CD4-positive, alpha-beta T cell treated with Interleukin-6 for 4 hours (primary cell): ENCODE data around the gene SEMA7A.

Experiments used
- DNase-seq: peaks from one replicate; pipeline ENCODE4 v3.0.0-alpha.2; 2020; ENCODE audit warnings: mixed read lengths

SEMA7A gene

DNA sequence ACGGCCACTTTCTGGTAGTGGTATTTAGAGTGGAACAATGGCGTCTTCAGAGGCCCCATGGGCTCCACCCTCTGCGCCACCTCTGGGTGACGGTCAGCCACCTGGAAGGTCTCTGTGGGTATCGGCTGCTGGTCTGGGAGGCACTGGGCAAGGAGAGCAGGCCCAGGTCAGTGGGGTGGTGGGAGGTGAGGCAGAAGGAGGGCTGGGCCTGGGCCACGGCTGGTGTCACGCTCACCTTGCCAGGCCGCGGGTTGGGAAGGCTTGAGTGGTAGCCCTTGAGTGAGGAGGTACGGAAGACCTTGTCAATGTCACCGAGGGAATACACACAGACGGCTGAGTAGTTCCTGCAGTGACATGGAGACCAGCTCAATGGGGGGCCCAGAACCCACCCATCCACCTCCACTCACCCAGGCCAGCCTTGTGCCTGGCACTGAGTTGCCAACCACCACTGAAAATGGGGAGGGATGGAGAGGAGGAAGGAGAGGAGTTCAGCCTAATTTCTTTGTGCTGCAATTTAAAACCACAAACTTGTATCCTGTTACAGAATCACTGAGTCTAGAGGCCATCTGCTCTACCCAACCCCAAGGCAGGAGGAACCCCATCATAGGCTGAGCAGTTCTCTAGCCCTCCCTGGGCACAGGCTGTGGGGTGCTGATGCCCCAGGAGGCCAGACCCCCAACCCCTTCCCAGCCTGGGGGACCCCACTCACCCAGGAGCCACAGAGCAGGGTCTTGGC is 19.0 kb downstream of the SEMA7A start:
- no peak for DNase-seq

DNA sequence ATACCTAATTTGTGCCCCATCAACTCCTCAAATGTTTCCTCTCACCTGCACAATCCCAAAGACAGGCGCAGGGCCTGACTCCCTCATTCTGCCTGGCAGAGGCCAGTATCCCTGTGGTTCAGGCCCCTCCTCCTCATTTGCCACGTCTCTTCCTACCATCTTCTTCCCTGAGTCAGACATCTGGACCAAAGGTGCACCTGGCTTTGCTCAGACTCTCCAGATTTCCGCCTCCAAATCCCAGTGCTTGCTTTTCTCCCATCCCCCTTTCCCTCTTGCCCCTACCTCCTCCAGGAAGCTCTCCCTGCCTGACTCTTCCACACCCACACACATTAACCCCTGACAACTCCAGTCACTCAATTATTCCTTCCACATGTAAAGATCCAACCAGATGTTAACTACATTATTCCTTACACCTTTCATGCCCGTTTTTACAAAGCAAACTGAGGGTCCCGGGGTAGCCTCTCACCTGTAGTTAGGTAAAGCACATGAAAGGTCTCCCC is 19.6 kb downstream of the SEMA7A start:
- DNase-seq: no peak

GRCh38 chr15:74413350-74414080 is 20.2 kb downstream of the SEMA7A start:
- no peak for DNase-seq

GRCh38 chr15:74412159-74412558 is 21.6 kb downstream of the SEMA7A start:
- DNase-seq: no peak

DNA sequence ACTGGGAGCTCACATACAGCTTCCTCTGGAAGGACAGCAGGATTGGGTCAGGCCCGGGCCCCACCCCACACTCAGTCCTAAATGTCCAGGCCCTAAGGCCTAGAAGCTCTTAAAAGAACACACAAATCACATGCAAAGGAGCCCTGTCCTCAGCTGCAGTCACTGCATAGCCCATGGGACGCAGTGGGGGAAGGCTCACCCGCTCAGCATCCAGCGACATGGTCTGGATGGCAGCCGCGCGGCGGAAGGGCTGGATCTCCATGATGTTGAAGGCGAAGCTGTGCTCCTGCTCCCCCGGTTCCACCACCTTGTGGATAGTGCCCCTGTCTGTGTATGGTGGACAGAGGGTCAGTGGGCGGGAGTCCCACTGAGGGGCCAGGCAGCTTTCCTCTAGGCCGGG is 22.1 kb downstream of the SEMA7A start:
- DNase-seq: no peak

- DNase-seq: no peak
Measured at GRCh38 chr15:74410502-74410901, 23.3 kb downstream of the SEMA7A start.

DNA sequence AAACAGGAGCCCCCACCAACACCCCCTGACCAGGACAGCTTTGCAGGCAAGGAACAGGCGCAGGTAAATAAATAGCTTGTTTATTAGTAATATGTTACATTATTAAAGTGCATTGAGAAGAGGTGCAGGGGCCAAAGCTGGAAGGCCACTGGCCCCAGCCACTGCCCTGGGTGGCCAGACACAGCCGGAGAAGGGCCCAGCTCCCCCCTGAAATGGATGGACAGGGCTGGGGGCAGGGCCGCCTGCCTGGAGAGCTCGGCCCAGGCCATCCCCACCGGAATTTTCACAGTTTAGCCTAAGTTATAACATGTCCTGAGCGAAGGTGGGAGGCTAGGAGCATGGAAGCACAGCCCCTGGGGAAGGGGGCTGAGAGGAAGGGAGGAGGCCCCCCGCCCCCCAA is 24.5 kb downstream of the SEMA7A start:
- DNase-seq: no peak

DNA sequence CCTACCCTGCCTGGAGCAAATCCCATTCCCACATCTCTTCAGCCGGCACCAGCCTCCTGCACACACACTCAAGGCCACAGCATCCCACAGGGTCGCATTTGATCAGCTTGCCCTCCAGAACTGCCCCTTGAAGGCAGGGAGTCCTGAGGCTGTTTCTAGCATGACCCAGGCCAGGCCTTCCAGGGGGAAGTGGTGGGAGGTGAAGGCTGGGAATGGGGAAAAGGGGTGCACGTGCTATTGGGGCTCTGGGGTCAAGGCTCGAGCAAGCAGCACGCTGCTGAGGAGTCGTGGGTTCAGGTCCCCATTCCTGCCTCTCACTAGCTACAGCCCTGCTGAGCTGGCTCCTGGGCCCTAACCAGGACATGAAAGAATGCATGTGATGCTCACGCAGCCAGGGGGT is 24.9 kb downstream of the SEMA7A start:
- no peak for DNase-seq

DNA sequence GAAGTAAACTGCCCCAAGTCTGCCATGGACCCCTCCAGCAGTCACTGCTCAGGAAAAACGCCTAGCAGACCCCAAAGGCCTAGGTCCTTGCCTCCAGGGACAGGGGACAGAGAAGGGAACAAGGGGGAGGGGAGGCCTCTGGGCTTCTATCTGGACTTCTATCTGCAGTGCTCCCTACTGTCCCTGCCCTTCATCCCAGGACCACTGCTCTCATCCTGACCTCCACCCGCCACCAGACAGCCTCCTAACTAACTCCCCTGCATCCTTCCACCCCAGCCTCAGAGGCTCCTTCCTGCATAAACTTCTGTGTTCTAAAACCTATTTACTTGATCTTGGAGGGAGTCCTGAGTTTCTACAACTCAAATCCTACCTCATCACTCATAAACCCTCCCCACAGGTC is 25.4 kb downstream of the SEMA7A start:
- no peak for DNase-seq

DNA sequence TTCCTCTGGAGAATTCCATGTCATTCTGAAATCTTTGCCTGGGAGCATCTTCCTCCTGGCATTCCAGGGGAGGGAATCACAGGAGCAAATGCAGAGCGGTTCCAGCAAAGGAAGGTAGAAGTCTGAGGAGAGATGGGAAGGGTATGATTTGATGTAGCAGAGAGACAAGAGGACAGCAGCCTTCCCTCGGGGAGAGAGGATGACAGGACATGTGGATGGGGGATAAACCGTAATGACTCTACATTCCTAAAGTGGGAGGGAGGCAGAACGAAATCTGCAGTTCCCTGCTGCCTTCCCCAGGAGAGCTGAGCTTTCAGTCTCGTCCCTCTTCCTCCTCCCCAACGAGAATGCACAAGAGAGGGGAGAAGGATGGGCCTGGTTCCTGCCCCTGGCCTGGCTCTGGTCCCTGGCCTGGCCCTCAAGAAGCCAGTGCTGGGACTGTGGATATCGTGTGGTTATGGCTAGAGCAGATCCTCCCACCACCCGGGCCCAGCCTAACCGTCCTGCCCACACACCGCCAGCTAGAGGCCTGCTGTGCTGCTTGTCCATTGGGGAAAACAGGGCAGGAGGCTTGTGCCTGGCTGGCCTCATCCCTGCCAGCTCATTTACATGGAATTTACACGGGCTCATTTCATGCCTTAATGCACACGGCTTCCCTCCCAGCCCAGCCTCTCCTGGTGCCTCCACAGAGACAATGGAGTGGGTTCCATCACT is 26.6 kb downstream of the SEMA7A start:
- DNase-seq: no peak

DNA sequence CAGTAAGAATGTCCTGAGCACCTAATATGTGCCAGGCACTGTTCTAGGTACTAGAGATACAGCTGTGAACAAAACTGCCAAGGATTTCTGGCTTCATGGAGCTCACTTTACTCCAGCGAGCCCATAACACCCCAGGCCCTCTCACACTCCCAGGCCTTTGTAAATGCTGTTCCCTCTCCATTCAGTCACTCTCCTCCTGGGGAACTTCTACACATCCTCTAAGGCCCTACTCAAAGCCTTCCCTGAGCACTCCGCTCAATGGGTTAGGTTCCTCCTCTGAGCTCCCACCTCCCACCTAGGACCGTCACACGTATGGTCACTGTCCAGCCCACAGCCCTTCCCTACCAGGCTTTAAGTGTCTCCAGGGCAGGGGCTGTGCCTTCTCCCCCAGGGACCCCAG is 27.2 kb downstream of the SEMA7A start:
- no peak for DNase-seq

- DNase-seq: no peak
Measured at GRCh38 chr15:74405823-74406222, 27.9 kb downstream of the SEMA7A start.

DNA sequence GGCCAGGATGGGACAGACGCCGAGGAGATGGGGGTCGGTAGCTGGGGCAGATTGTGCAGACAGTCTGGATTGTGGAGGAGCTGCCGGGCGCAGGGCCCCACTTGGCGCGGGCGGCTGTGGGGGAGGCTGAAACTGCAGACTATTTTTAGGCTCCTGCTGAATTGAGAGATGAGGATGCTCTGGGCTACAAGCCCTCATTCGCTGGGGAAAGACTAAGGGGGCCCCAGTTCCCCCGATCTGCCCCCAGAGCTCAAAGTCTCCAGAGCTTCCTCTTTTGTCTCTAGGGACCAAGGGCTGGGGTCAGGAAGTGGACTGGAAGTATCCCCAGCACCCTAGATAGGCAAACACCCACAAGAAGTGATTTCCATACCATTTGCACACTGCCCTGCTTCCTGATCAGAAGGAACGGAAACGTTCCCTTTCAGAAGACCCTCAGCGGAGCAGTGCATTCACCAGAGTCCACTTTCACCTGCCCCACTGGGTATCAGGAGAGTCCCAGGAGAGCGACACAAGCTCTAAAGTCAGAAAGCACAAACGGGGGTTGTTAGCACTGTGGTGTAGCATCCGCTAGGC is 29.7 kb downstream of the SEMA7A start:
- no peak for DNase-seq

DNA sequence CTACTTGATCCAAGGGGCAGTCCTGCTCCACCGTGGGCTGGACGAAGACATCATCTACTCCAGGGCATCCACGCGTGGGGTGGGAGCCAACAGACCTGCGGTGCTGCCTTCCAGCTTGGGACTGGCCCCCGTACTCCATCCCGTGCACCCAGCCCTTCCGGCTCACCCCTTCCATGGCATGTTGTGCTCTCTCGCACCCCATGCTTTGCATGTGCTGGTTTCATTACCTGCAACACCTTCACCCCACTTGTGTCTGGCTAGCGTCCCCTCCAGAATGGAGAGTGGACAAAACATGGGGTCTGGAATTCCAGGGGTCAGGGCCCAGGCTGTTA is 30.2 kb downstream of the SEMA7A start:
- DNase-seq: no peak

GRCh38 chr15:74402873-74403587 is 30.7 kb downstream of the SEMA7A start:
- DNase-seq: peak; percentile 73

DNA sequence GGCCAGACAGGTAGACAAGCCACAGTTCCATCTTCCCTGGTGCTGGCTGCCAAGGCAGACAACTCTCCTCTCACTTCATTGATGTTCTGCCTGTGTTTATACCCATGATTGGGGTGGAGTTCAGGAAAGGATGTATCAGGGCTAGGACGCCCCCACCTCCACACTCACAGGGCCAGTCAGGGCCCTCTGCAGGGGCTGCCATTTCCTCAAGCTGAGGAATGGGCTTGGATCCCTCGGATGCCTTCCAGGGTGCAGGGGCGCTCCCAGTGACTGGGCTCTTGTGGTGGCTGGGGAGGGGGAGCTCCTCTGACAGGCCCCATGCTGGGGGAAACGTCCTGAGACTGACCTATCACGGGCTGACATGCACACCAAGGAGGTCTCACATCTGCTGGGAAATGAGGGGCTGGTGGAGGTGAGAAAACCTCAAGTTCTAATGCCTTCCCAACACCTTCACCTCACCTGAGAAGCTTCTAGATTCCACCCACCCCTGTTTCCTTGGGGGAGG is 31.4 kb downstream of the SEMA7A start:
- no peak for DNase-seq

DNA sequence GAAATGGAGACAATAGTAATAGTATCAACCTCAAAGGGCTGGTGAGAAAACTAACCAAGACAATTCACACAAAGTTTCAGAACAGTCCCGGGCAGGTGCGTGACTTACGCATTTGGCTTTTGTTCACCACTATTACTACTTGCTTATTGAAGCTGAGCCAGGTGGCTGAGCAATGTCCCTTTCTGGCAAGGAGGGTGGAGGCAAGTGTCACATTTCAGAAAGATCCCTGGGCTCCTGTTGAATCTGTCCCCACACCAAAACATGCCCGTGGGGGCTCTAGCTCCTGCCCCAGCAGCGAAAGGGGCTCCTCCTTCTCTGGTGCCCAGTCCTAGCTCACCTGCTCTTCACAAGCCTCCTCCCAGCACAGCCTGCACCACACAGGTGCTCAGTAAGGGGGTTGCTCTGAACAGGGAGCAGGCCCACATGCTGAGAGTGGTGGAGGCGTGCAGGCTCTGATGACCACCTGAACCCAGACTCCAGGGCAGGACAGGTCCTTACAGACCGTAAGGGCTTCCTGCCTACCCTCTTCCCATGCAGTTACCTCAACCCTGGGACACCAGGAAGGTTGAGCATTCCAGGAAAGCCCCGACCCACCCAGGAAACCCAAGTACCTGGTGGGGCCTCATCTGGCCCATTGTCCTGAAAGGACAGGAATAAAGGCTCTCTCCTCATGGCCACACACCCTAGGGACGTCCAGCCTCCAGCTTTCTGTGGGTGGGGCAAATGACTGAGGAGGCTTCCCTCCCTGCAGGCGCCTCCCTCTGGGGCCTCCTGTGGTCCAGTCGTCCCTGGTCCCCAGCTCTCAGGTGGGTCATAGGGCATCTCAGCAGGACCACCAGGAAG is 32.6 kb downstream of the SEMA7A start:
- DNase-seq: peak; percentile 44

GRCh38 chr15:74400313-74400860 is 33.4 kb downstream of the SEMA7A start:
- DNase-seq: peak; percentile 44

- peak; percentile 56 for DNase-seq
Measured at GRCh38 chr15:74399511-74400312, 34.0 kb downstream of the SEMA7A start.

GRCh38 chr15:74399100-74399499 is 34.7 kb downstream of the SEMA7A start:
- no peak for DNase-seq
